GM08714 (cell line): ENCODE results near the gene LAYN.

Experiments used
- H3K4me3 ChIP-seq: fragments of 200-500 bp; sonication (Bioruptor generic); 2 replicates; pipeline ENCODE4 v1.5.1; 2014; ENCODE audit warnings: mild to moderate bottlenecking, low read length, inconsistent platforms
- ZNF274 ChIP-seq: IDR thresholded peaks from 2 replicates; pipeline ENCODE4 v1.6.1; 2012; ENCODE audit warnings: mild to moderate bottlenecking, low read depth, low read length

The LAYN gene

GRCh38 chr11:111606986-111607385, 66.5 kb downstream of the LAYN start:
- H3K4me3 ChIP-seq = no peak overlapping the region
- TF ChIP-seq ZNF274 = no peak

- no peak overlapping the region for H3K4me3 ChIP-seq
- no peak for TF ChIP-seq ZNF274
Measured at GRCh38 chr11:111607751-111608150, 67.2 kb downstream of the LAYN start.
